ENCODE results near the gene APC2. TPM values are rescaled to one million over a fixed set of nuclear protein-coding genes. Genes with fewer than 3 reads are reported as not detected.

APC2 gene
- total and polyA plus RNA-seq, 5 donors from 2014 or later: 0.06 to 0.25 (median 0.07) TPM; not detected in 2

GRCh38 chr19:1520203-1520780 is 70.4 kb downstream of the APC2 start:
- Histone ChIP-seq H3K27me3 (ENCODE audit: control insufficient read depth, insufficient read depth, low read length) (peaks cover 6% of the 10 kb centered on the region), H3K4me1 (ENCODE audit: control insufficient read depth, insufficient read depth, low read length, poor library complexity, severe bottlenecking) (no peaks in the 10 kb centered on the region), H3K4me3 (ENCODE audit: low read depth, low read length) (no peak overlapping the region), H3K9me3 (ENCODE audit: control insufficient read depth in 2 of 2, low read length in 2 of 2) (no peaks in the 10 kb centered on the region), H3K36me3 (ENCODE audit: control insufficient read depth, insufficient read depth, low read length) (no peaks in the 10 kb centered on the region), H3K27ac (ENCODE audit: insufficient read depth, low read length, poor library complexity, severe bottlenecking) (no peak overlapping the region)
- no peak overlapping the region for H3K27ac Mint-ChIP-seq
- DNase-seq (no peak), ATAC-seq (ENCODE audit: low read depth in 2 of 2) (no peak)
- no peaks in the 10 kb centered on the region for H3K36me3 Mint-ChIP-seq
- H3K4me3 Mint-ChIP-seq: no peak overlapping the region
- peaks cover 0 to 7% (median 3%) of the 10 kb centered on the region in 4 donors for H3K4me1 Mint-ChIP-seq
- peaks cover 23% of the 10 kb centered on the region for H3K27me3 Mint-ChIP-seq
- H3K9me3 Mint-ChIP-seq: peaks cover 0 to 4% (median 0%) of the 10 kb centered on the region in 7 donors

GRCh38 chr19:1521636-1522035 is 71.7 kb downstream of the APC2 start:
- Mint-ChIP-seq H3K4me3 (no peak overlapping the region), H3K9me3 (peaks cover 0 to 4% (median 0%) of the 10 kb centered on the region in 7 donors), H3K36me3 (no peaks in the 10 kb centered on the region), H3K27me3 (peaks cover 31% of the 10 kb centered on the region), H3K27ac (no peak overlapping the region), H3K4me1 (peaks cover 0 to 12% (median 3%) of the 10 kb centered on the region in 4 donors)
- H3K36me3 ChIP-seq (ENCODE audit: control insufficient read depth, insufficient read depth, low read length): no peaks in the 10 kb centered on the region
- H3K4me3 ChIP-seq (ENCODE audit: low read depth, low read length): no peak overlapping the region
- no peaks in the 10 kb centered on the region for H3K4me1 ChIP-seq (ENCODE audit: control insufficient read depth, insufficient read depth, low read length, poor library complexity, severe bottlenecking)
- DNase-seq: no peak
- no peak for ATAC-seq (ENCODE audit: low read depth in 2 of 2)
- no peak overlapping the region for H3K27ac ChIP-seq (ENCODE audit: insufficient read depth, low read length, poor library complexity, severe bottlenecking)
- no peaks in the 10 kb centered on the region for H3K9me3 ChIP-seq (ENCODE audit: control insufficient read depth in 2 of 2, low read length in 2 of 2)
- H3K27me3 ChIP-seq (ENCODE audit: control insufficient read depth, insufficient read depth, low read length): peaks cover 6% of the 10 kb centered on the region

- H3K9me3 Mint-ChIP-seq: peaks cover 0 to 3% (median 0%) of the 10 kb centered on the region in 7 donors
- no peaks in the 10 kb centered on the region for H3K36me3 ChIP-seq (ENCODE audit: control insufficient read depth, insufficient read depth, low read length)
- no peaks in the 10 kb centered on the region for H3K36me3 Mint-ChIP-seq
- H3K27ac Mint-ChIP-seq: no peak overlapping the region
- H3K9me3 ChIP-seq (ENCODE audit: control insufficient read depth in 2 of 2, low read length in 2 of 2): no peaks in the 10 kb centered on the region
- H3K4me1 Mint-ChIP-seq: peaks cover 0 to 12% (median 3%) of the 10 kb centered on the region in 4 donors
- no peak for DNase-seq
- peaks cover 31% of the 10 kb centered on the region for H3K27me3 Mint-ChIP-seq
- no peaks in the 10 kb centered on the region for H3K4me1 ChIP-seq (ENCODE audit: control insufficient read depth, insufficient read depth, low read length, poor library complexity, severe bottlenecking)
- no peak overlapping the region for H3K4me3 Mint-ChIP-seq
- ATAC-seq (ENCODE audit: low read depth in 2 of 2): no peak
- peaks cover 6% of the 10 kb centered on the region for H3K27me3 ChIP-seq (ENCODE audit: control insufficient read depth, insufficient read depth, low read length)
- no peak overlapping the region for H3K4me3 ChIP-seq (ENCODE audit: low read depth, low read length)
- H3K27ac ChIP-seq (ENCODE audit: insufficient read depth, low read length, poor library complexity, severe bottlenecking): no peak overlapping the region
These were observed 72.1 kb downstream of the APC2 start for GRCh38 chr19:1522061-1522460.

- Histone ChIP-seq H3K4me3 (ENCODE audit: low read depth, low read length) (no peak overlapping the region), H3K4me1 (ENCODE audit: control insufficient read depth, insufficient read depth, low read length, poor library complexity, severe bottlenecking) (no peaks in the 10 kb centered on the region), H3K9me3 (ENCODE audit: control insufficient read depth in 2 of 2, low read length in 2 of 2) (no peaks in the 10 kb centered on the region), H3K27ac (ENCODE audit: insufficient read depth, low read length, poor library complexity, severe bottlenecking) (no peak overlapping the region), H3K27me3 (ENCODE audit: control insufficient read depth, insufficient read depth, low read length) (peaks cover 6% of the 10 kb centered on the region), H3K36me3 (ENCODE audit: control insufficient read depth, insufficient read depth, low read length) (no peaks in the 10 kb centered on the region)
- H3K27me3 Mint-ChIP-seq: peaks cover 31% of the 10 kb centered on the region
- peaks cover 0 to 12% (median 3%) of the 10 kb centered on the region in 4 donors for H3K4me1 Mint-ChIP-seq
- H3K27ac Mint-ChIP-seq: no peak overlapping the region
- no peaks in the 10 kb centered on the region for H3K36me3 Mint-ChIP-seq
- no peak for ATAC-seq (ENCODE audit: low read depth in 2 of 2)
- no peak for DNase-seq
- H3K4me3 Mint-ChIP-seq: no peak overlapping the region
- peaks cover 0 to 3% (median 0%) of the 10 kb centered on the region in 7 donors for H3K9me3 Mint-ChIP-seq
These were observed 72.9 kb downstream of the APC2 start for GRCh38 chr19:1522838-1523237.

Other genes with a start within 250 kb of the APC2 start
- 71.4 TPM for gene STK11, start 244.3 kb upstream of the APC2 start, total RNA-seq
- 10 to 100 TPM; 11.9 to 23.0 (median 17.4) TPM for gene STK11, start 244.3 kb upstream of the APC2 start, polyA plus RNA-seq
- 0.12 TPM for gene CBARP, start 212.1 kb upstream of the APC2 start, total RNA-seq
- gene CBARP, start 212.1 kb upstream of the APC2 start, polyA plus RNA-seq: not detected
- 124 TPM for gene ATP5F1D, start 208.4 kb upstream of the APC2 start, total RNA-seq
- gene ATP5F1D, start 208.4 kb upstream of the APC2 start, polyA plus RNA-seq: 100 to 1,000 TPM; 208 to 236 (median 223) TPM
- 126 TPM for gene MIDN, start 201.5 kb upstream of the APC2 start, total RNA-seq
- gene MIDN, start 201.5 kb upstream of the APC2 start, polyA plus RNA-seq: 1 to 10 TPM; 1.4 to 3.4 (median 1.8) TPM
- gene CIRBP, start 180.8 kb upstream of the APC2 start, total RNA-seq: 497 TPM
- gene CIRBP, start 180.8 kb upstream of the APC2 start, polyA plus RNA-seq: 100 to 1,000 TPM; 172 to 243 (median 210) TPM
- gene FAM174C, start 174.6 kb upstream of the APC2 start, total RNA-seq: 44.2 TPM
- 10 to 100 TPM; 72.9 to 91.3 (median 88.4) TPM for gene FAM174C, start 174.6 kb upstream of the APC2 start, polyA plus RNA-seq
- gene EFNA2, start 164.2 kb upstream of the APC2 start, total RNA-seq: not detected
- gene EFNA2, start 164.2 kb upstream of the APC2 start, polyA plus RNA-seq: not detected
- 58.3 TPM for gene NDUFS7, start 66.2 kb upstream of the APC2 start, total RNA-seq
- 100 to 1,000 TPM; 190 to 227 (median 215) TPM for gene NDUFS7, start 66.2 kb upstream of the APC2 start, polyA plus RNA-seq
- gene GAMT, start 48.6 kb upstream of the APC2 start, total RNA-seq: 6.7 TPM
- 10 to 100 TPM; 10.4 to 20.2 (median 14.2) TPM for gene GAMT, start 48.6 kb upstream of the APC2 start, polyA plus RNA-seq
- 153 TPM for gene DAZAP1, start 42.5 kb upstream of the APC2 start, total RNA-seq
- 1 to 10 TPM; 2.4 to 5.3 (median 4.2) TPM for gene DAZAP1, start 42.5 kb upstream of the APC2 start, polyA plus RNA-seq
- gene RPS15, start 11.7 kb upstream of the APC2 start, total RNA-seq: 1,352 TPM
- 1,000 to 10,000 TPM; 2,869 to 3,453 (median 3,084) TPM for gene RPS15, start 11.7 kb upstream of the APC2 start, polyA plus RNA-seq
- gene C19orf25, start 29.1 kb downstream of the APC2 start, total RNA-seq: 33.4 TPM
- 10 to 100 TPM; 42.2 to 64.0 (median 54.0) TPM for gene C19orf25, start 29.1 kb downstream of the APC2 start, polyA plus RNA-seq
- 1.3 TPM for gene PCSK4, start 40.2 kb downstream of the APC2 start, total RNA-seq
- gene PCSK4, start 40.2 kb downstream of the APC2 start, polyA plus RNA-seq: 1 to 10 TPM in 1 of 4 donors, under 1 TPM in 2, not detected in 1; 0.08 to 1.3 (median 0.29) TPM
- gene REEP6, start 41.1 kb downstream of the APC2 start, total RNA-seq: 1.3 TPM
- gene REEP6, start 41.1 kb downstream of the APC2 start, polyA plus RNA-seq: 1 to 10 TPM; 1.5 to 3.3 (median 2.6) TPM
- 2.1 TPM for gene ADAMTSL5, start 62.9 kb downstream of the APC2 start, total RNA-seq
- gene ADAMTSL5, start 62.9 kb downstream of the APC2 start, polyA plus RNA-seq: 1 to 10 TPM in 2 of 4 donors, under 1 TPM in 2; 0.29 to 3.3 (median 1.8) TPM
- gene PLK5, start 74.0 kb downstream of the APC2 start, total RNA-seq: not detected
- gene PLK5, start 74.0 kb downstream of the APC2 start, polyA plus RNA-seq: not detected
- gene MEX3D, start 118.2 kb downstream of the APC2 start, total RNA-seq: 3.6 TPM
- gene MEX3D, start 118.2 kb downstream of the APC2 start, polyA plus RNA-seq: under 1 TPM in 1 of 4 donors, not detected in 3; 0.21 TPM
- gene MBD3, start 142.7 kb downstream of the APC2 start, total RNA-seq: 39.7 TPM
- 1 to 10 TPM; 4.8 to 6.3 (median 5.6) TPM for gene MBD3, start 142.7 kb downstream of the APC2 start, polyA plus RNA-seq
- 126 TPM for gene UQCR11, start 155.3 kb downstream of the APC2 start, total RNA-seq
- gene UQCR11, start 155.3 kb downstream of the APC2 start, polyA plus RNA-seq: 100 to 1,000 TPM; 574 to 819 (median 585) TPM
- gene TCF3, start 202.5 kb downstream of the APC2 start, total RNA-seq: 56.5 TPM
- gene TCF3, start 202.5 kb downstream of the APC2 start, polyA plus RNA-seq: 1 to 10 TPM; 3.4 to 7.5 (median 3.6) TPM